Frontal cortex (tissue), 4 donors: ENCODE data around the gene GSX2. TPM values are rescaled to one million over a fixed set of nuclear protein-coding genes. Genes with fewer than 3 reads are reported as not detected.
"Not testable (repeated sequence)": the region's sequence is repeated elsewhere in the genome, so short reads cannot be mapped to it uniquely, and the experiment has no call there.

Experiments used
- DNase-seq, 2 donors: peaks; one replicate each; pipeline ENCODE4 v3.0.0; 2012; ENCODE audit warnings: low spot score in 2 of 2
- FAIRE-seq: peaks from 2 replicates; lab custom pipeline; 2012; peaks lifted over from hg19 to GRCh38; lab: Jason Lieb, UNC
- total RNA-seq: library from RNA; depleted of rRNA; stranded (reverse); fragments of >200 nt; gene quantifications from one replicate; pipeline ENCODE4 v1.2.3, GENCODE V29; 2014
- donor health status: control.
- donor health status: control.
- donor health status: control.

Gene GSX2
- total RNA-seq, 1 donor from 2014 or later: 3.3 TPM

- DNase-seq (no peak), FAIRE-seq (no peak)
Measured at GRCh38 chr4:54100595-54101189, 729 bp downstream of the GSX2 start.

GRCh38 chr4:54101190-54102041, 1.5 kb downstream of the GSX2 start:
- FAIRE-seq (no peak), DNase-seq (no peak)

GRCh38 chr4:54102531-54103106, 2.7 kb downstream of the GSX2 start:
- no peak for DNase-seq
- FAIRE-seq: no peak

- DNase-seq: no peak
- FAIRE-seq: no peak
Measured at GRCh38 chr4:54103190-54103574, 3.2 kb downstream of the GSX2 start.

- DNase-seq (no peak), FAIRE-seq (no peak)
Measured at GRCh38 chr4:54104907-54105306, 4.9 kb downstream of the GSX2 start.

GRCh38 chr4:54107951-54108748, 8.2 kb downstream of the GSX2 start:
- no peak for FAIRE-seq
- DNase-seq: no peak

- FAIRE-seq (no peak), DNase-seq (no peak)
Measured at GRCh38 chr4:54109241-54110018, 9.5 kb downstream of the GSX2 start.

GRCh38 chr4:54110019-54110416, 10.1 kb downstream of the GSX2 start:
- no peak for FAIRE-seq
- no peak for DNase-seq

GRCh38 chr4:54113206-54113605, 13.2 kb downstream of the GSX2 start:
- not testable (repeated sequence) for FAIRE-seq, DNase-seq

GRCh38 chr4:54116246-54116645, 16.3 kb downstream of the GSX2 start:
- not testable (repeated sequence) for FAIRE-seq, DNase-seq

- no peak for DNase-seq
- FAIRE-seq: no peak
Measured at GRCh38 chr4:54118850-54119589, 19.1 kb downstream of the GSX2 start.

GRCh38 chr4:54120518-54120917, 20.6 kb downstream of the GSX2 start:
- no peak for FAIRE-seq

GRCh38 chr4:54127660-54128059, 27.7 kb downstream of the GSX2 start:
- FAIRE-seq: no peak
- no peak for DNase-seq

More at GRCh38 chr4:54120518-54120917, 20.6 kb downstream of the GSX2 start:
- DNase-seq: no peak

- DNase-seq, FAIRE-seq: not testable (repeated sequence)
Measured at GRCh38 chr4:54128694-54129093, 28.7 kb downstream of the GSX2 start.

GRCh38 chr4:54139332-54139731, 39.4 kb downstream of the GSX2 start:
- no peak for FAIRE-seq
- no peak for DNase-seq

- FAIRE-seq (no peak), DNase-seq (no peak)
Measured at GRCh38 chr4:54140287-54140686, 40.3 kb downstream of the GSX2 start.

- FAIRE-seq (no peak), DNase-seq (no peak)
Measured at GRCh38 chr4:54144199-54144598, 44.2 kb downstream of the GSX2 start.

- no peak for FAIRE-seq
- DNase-seq: no peak
Measured at GRCh38 chr4:54144661-54145171, 44.8 kb downstream of the GSX2 start.

- FAIRE-seq (no peak), DNase-seq (no peak)
Measured at GRCh38 chr4:54146139-54146538, 46.2 kb downstream of the GSX2 start.
